CD14-positive monocyte (primary cell): Measurements from ENCODE around the gene LRP1-AS. TPM values are rescaled to one million over a fixed set of nuclear protein-coding genes. Genes with fewer than 3 reads are reported as not detected.

Experiments
- DNase-seq, 3 donors: peaks; one replicate each; pipeline ENCODE4 v3.0.0-alpha.2; 2011 to 2022
- H2AFZ ChIP-seq: 2 replicates; pipeline ENCODE4 v1.6.0; 2012; ENCODE audit warnings: mild to moderate bottlenecking, low read depth, low read length, inconsistent platforms; ENCODE audit not compliant: insufficient read depth, poor library complexity, severe bottlenecking
- H3K27ac ChIP-seq, 2 donors: 1 replicate in 1 of 2; 2 replicates in 1 of 2; pipeline ENCODE4 v1.5.1; 2012 to 2013; ENCODE audit warnings: low read length in 2 of 2, control low read depth in 1 of 2, inconsistent platforms in 1 of 2, low read depth in 1 of 2, mild to moderate bottlenecking in 1 of 2
- H3K27me3 ChIP-seq, 2 donors: one replicate each; pipeline versions ENCODE4 v1.6.0 to v1.6.1; 2011 to 2013; ENCODE audit warnings: low read length in 2 of 2; ENCODE audit not compliant: control insufficient read depth in 2 of 2, insufficient read depth in 2 of 2
- H3K36me3 ChIP-seq, 2 donors: replicated peaks in 1 of 2; 1 replicate in 1 of 2; 2 replicates in 1 of 2; pipeline versions ENCODE4 v1.5.1 to v1.6.1; 2012 to 2013; ENCODE audit warnings: low read length in 2 of 2, control low read depth in 1 of 2, inconsistent platforms in 1 of 2, mild to moderate bottlenecking in 1 of 2; ENCODE audit not compliant: insufficient read depth in 2 of 2, control insufficient read depth in 1 of 2
- H3K4me1 ChIP-seq, 2 donors: 1 replicate in 1 of 2; 2 replicates in 1 of 2; pipeline versions ENCODE4 v1.5.1 to v1.6.1; 2012 to 2013; ENCODE audit warnings: low read length in 2 of 2, control low read depth in 1 of 2, inconsistent platforms in 1 of 2, mild to moderate bottlenecking in 1 of 2, moderate library complexity in 1 of 2; ENCODE audit not compliant: insufficient read depth in 2 of 2, control insufficient read depth in 1 of 2
- H3K4me2 ChIP-seq: replicated peaks from 2 replicates; pipeline ENCODE3; 2012; ENCODE audit warnings: low read length, moderate library complexity, mild to moderate bottlenecking; ENCODE audit not compliant: poor library complexity, severe bottlenecking; ENCODE audit errors: extremely low read depth
- H3K4me3 ChIP-seq, 3 experiments: fragments of 200-600 bp in 1 of 3; sonication (generic) in 1 of 3; replicated peaks in 1 of 3; 1 replicate in 2 of 3; 2 replicates in 1 of 3; pipeline ENCODE4 v1.5.1; 2011 to 2013; ENCODE audit warnings: low read length in 3 of 3, mild to moderate bottlenecking in 3 of 3, control low read depth in 2 of 3, low read depth in 2 of 3, inconsistent platforms in 1 of 3, moderate library complexity in 1 of 3
- H3K79me2 ChIP-seq: 2 replicates; pipeline ENCODE4 v1.6.0; 2012; ENCODE audit warnings: mild to moderate bottlenecking, control low read depth, inconsistent platforms, low read length, moderate library complexity; ENCODE audit not compliant: insufficient read depth
- H3K9ac ChIP-seq: 2 replicates; pipeline ENCODE4 v1.6.0; 2017; ENCODE audit warnings: low read length, mild to moderate bottlenecking; ENCODE audit not compliant: insufficient read depth, poor library complexity, severe bottlenecking
- H3K9me3 ChIP-seq, 2 donors: replicated peaks in 1 of 2; 1 replicate in 1 of 2; 2 replicates in 1 of 2; pipeline versions ENCODE4 v1.5.1 to v1.6.1; 2012 to 2013; ENCODE audit warnings: low read length in 2 of 2, control low read depth in 1 of 2; ENCODE audit not compliant: control insufficient read depth in 1 of 2, insufficient read depth in 1 of 2
- H4K20me1 ChIP-seq: 2 replicates; pipeline ENCODE4 v1.6.0; 2012; ENCODE audit warnings: mild to moderate bottlenecking, low read length, control low read depth, moderate library complexity; ENCODE audit not compliant: insufficient read depth
- H3K27ac Mint-ChIP-seq, 7 donors: one replicate each; pipeline ENCODE4 v1.8.0; 2020; ENCODE audit warnings: mild to moderate bottlenecking in 7 of 7, mixed read lengths in 7 of 7, moderate library complexity in 6 of 7, inconsistent platforms in 2 of 7
- H3K27me3 Mint-ChIP-seq, 3 donors: one replicate each; pipeline ENCODE4 v1.8.0; 2021 to 2022; ENCODE audit warnings: low read depth in 3 of 3, mild to moderate bottlenecking in 3 of 3, mixed read lengths in 3 of 3, moderate library complexity in 3 of 3, inconsistent platforms in 1 of 3
- H3K36me3 Mint-ChIP-seq, 2 donors: one replicate each; pipeline ENCODE4 v1.8.0; 2020; ENCODE audit warnings: mixed read lengths in 2 of 2, inconsistent platforms in 1 of 2, mild to moderate bottlenecking in 1 of 2
- H3K4me1 Mint-ChIP-seq: one replicate; pipeline ENCODE4 v1.8.0; 2020; ENCODE audit warnings: mild to moderate bottlenecking, mixed read lengths
- H3K4me3 Mint-ChIP-seq, 2 donors: one replicate each; pipeline ENCODE4 v1.8.0; 2020; ENCODE audit warnings: mild to moderate bottlenecking in 2 of 2, mixed read lengths in 2 of 2, moderate library complexity in 1 of 2
- H3K9me3 Mint-ChIP-seq, 7 donors: one replicate each; pipeline ENCODE4 v1.8.0; 2020 to 2022; ENCODE audit warnings: mixed read lengths in 7 of 7, mild to moderate bottlenecking in 6 of 7, moderate library complexity in 6 of 7, inconsistent platforms in 2 of 7
- WGBS: methylation state at CpG from one replicate; pipeline ENCODE4 v1.1.5; 2013; ENCODE audit warnings: missing lambda C conversion rate; ENCODE audit not compliant: insufficient coverage; 5-methylcytosine and 5-hydroxymethylcytosine counted together
- intact Hi-C, 2 donors: fragments of 100-400 bp; cut with micrococcal nuclease; formaldehyde crosslinking; loops; one replicate each; pipeline versions ENCODE4 v1.15.0 to v1.15.1; 2023
- polyA plus RNA-seq, 3 donors: library from polyadenylated mRNA; depleted of rRNA in 1 of 3; unstranded in 2 of 3; stranded (reverse) in 1 of 3; fragments of 300-500 nt in 2 of 3; fragments of >200 nt in 1 of 3; fragmentation: Illumina TruSeq in 2 of 3; gene quantifications; 1 replicate in 2 of 3; 2 replicates in 1 of 3; pipeline ENCODE4 v1.2.3, GENCODE V29; 2012 to 2021
- TF ChIP-seq, protein P1 (sequence below): fragments of 200-600 bp; IDR thresholded peaks from one replicate; pipeline ENCODE4 v1.8.0; 2022; ENCODE audit warnings: antibody characterized with exemption, mild to moderate bottlenecking

LRP1-AS gene
- polyA plus RNA-seq, 3 donors, result 0.35 to 1.5 TPM; not detected in 1

DNA sequence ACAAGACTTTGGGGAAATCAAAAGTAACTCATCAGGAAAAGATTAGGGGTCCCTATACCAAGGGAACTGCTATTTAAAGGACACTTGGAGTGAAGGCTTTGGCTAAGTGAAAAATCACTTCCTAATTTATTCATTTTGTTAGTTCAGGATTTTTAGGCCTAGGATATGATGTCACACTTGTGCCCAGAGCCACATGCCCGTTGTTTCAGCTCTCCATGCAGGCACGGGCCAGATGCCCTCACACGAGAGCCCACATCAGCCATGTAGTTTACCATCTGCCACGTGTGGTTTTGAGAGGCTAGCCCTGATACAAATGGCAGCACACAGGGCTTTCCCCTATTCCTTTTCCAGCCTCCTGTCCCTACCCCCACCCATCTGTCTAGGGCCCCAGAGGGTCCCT lies 11.9 kb upstream of the LRP1-AS start:
- H3K27ac Mint-ChIP-seq, result peak overlapping the region in 3 of 7 donors; percentile 8 to 60 (median 49)
- no peak overlapping the region for H3K4me2 ChIP-seq
- no peak for DNase-seq
- H2AFZ ChIP-seq, result no peak overlapping the region
- peaks cover 59% of the 10 kb centered on the region for H4K20me1 ChIP-seq
- H3K27me3 Mint-ChIP-seq, result peaks cover 0 to 5% (median 2%) of the 10 kb centered on the region in 3 donors
- no peak overlapping the region for H3K4me3 ChIP-seq
- H3K9ac ChIP-seq, result no peak overlapping the region
- H3K36me3 ChIP-seq, result peaks cover 78 to 95% of the 10 kb centered on the region in 2 donors
- H3K4me1 ChIP-seq, result peaks cover 76 to 85% of the 10 kb centered on the region in 2 donors
- peaks cover 85 to 97% of the 10 kb centered on the region in 2 donors for H3K36me3 Mint-ChIP-seq
- WGBS, result 57% methylated on average over 4 of the region's 4 CpGs
- intact Hi-C loops, result no loop called here
- no peaks in the 10 kb centered on the region for H3K9me3 Mint-ChIP-seq
- H3K79me2 ChIP-seq, result peaks cover 21% of the 10 kb centered on the region
- no peaks in the 10 kb centered on the region for H3K27me3 ChIP-seq
- H3K4me3 Mint-ChIP-seq, result no peak overlapping the region
- TF ChIP-seq, protein P1, sequence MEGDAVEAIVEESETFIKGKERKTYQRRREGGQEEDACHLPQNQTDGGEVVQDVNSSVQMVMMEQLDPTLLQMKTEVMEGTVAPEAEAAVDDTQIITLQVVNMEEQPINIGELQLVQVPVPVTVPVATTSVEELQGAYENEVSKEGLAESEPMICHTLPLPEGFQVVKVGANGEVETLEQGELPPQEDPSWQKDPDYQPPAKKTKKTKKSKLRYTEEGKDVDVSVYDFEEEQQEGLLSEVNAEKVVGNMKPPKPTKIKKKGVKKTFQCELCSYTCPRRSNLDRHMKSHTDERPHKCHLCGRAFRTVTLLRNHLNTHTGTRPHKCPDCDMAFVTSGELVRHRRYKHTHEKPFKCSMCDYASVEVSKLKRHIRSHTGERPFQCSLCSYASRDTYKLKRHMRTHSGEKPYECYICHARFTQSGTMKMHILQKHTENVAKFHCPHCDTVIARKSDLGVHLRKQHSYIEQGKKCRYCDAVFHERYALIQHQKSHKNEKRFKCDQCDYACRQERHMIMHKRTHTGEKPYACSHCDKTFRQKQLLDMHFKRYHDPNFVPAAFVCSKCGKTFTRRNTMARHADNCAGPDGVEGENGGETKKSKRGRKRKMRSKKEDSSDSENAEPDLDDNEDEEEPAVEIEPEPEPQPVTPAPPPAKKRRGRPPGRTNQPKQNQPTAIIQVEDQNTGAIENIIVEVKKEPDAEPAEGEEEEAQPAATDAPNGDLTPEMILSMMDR, result no peak
- peak overlapping the region in 1 of 2 donors; percentile 71 for H3K27ac ChIP-seq
- H3K9me3 ChIP-seq, result no peaks in the 10 kb centered on the region
- peaks cover 86% of the 10 kb centered on the region for H3K4me1 Mint-ChIP-seq

DNA sequence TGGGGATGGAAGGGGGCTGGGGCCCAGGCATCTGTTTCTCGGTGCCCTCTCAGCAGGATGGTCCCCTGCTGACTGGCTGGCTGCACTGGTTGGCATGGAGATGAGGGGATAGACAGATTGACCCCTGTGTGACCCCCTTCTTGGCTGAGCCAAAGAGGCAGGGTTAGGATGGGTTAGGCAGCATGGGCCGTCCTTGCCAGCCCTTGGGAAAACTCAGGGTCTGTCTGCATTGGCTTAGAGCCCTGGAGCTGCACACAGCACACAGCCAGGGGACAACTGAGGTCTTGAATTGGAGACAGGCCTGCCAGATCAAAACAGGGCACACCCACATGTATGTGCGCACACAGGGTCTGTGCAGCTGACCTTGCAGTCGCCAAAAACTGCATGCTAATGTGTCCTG lies 11.2 kb upstream of the LRP1-AS start:
- Histone ChIP-seq H3K4me3 (peak overlapping the region in 1 of 3 experiments; percentile 30), H3K9ac (no peak overlapping the region), H3K36me3 (peaks cover 77 to 95% of the 10 kb centered on the region in 2 donors), H3K79me2 (peaks cover 27% of the 10 kb centered on the region), H3K4me2 (peak overlapping the region; percentile 54), H3K4me1 (peaks cover 82 to 92% of the 10 kb centered on the region in 2 donors), H3K27me3 (no peaks in the 10 kb centered on the region), H4K20me1 (peaks cover 54% of the 10 kb centered on the region), H3K9me3 (no peaks in the 10 kb centered on the region), H3K27ac (peak overlapping the region; percentile 68 to 71), H2AFZ (no peak overlapping the region)
- Mint-ChIP-seq H3K4me1 (peaks cover 91% of the 10 kb centered on the region), H3K27ac (peak overlapping the region in 3 of 7 donors; percentile 46 to 89 (median 60)), H3K27me3 (peaks cover 0 to 5% (median 2%) of the 10 kb centered on the region in 3 donors), H3K36me3 (peaks cover 84 to 97% of the 10 kb centered on the region in 2 donors), H3K9me3 (no peaks in the 10 kb centered on the region), H3K4me3 (no peak overlapping the region)
- DNase-seq, result no peak
- TF ChIP-seq, protein P1, result no peak
- WGBS, result 95% methylated on average over 4 of the region's 4 CpGs
- intact Hi-C loops, result no loop called here
